Ishikawa (cell line): ENCODE results near the gene CTRB2.

ENCODE experiments used
- CEBPB ChIP-seq: IDR thresholded peaks from 2 replicates; pipeline ENCODE4 v1.6.1; 2012
- CREB1 ChIP-seq: IDR thresholded peaks from 2 replicates; pipeline ENCODE4 v1.6.1; 2012; ENCODE audit warnings: low read depth
- EGR1 ChIP-seq: IDR thresholded peaks from 2 replicates; pipeline ENCODE4 v1.6.1; 2012
- EP300 ChIP-seq: IDR thresholded peaks from 2 replicates; pipeline ENCODE4 v1.6.1; 2012; ENCODE audit warnings: borderline replicate concordance
- FOXM1 ChIP-seq: IDR thresholded peaks from 2 replicates; pipeline ENCODE4 v1.6.1; 2012; ENCODE audit warnings: low read depth, borderline replicate concordance
- NFIC ChIP-seq: IDR thresholded peaks from 2 replicates; pipeline ENCODE4 v1.6.1; 2012
- RAD21 ChIP-seq: IDR thresholded peaks from 2 replicates; pipeline ENCODE4 v1.6.1; 2012; ENCODE audit warnings: low read depth
- REST ChIP-seq: IDR thresholded peaks from 2 replicates; pipeline ENCODE4 v1.6.1; 2012; ENCODE audit warnings: low read depth, mild to moderate bottlenecking
- TAF1 ChIP-seq: IDR thresholded peaks from 2 replicates; pipeline ENCODE4 v1.6.1; 2012; ENCODE audit warnings: low read depth, mild to moderate bottlenecking
- TCF12 ChIP-seq: IDR thresholded peaks from 2 replicates; pipeline ENCODE4 v1.6.1; 2012; ENCODE audit warnings: low read depth
- TEAD4 ChIP-seq: IDR thresholded peaks from 2 replicates; pipeline ENCODE4 v1.6.1; 2012
- USF1 ChIP-seq: IDR thresholded peaks from 2 replicates; pipeline ENCODE4 v1.6.1; 2012
- YY1 ChIP-seq: IDR thresholded peaks from 2 replicates; pipeline ENCODE4 v1.6.1; 2012; ENCODE audit warnings: low read depth
- ZBTB7A ChIP-seq: IDR thresholded peaks from 2 replicates; pipeline ENCODE4 v1.6.1; 2012; ENCODE audit warnings: low read depth
- TF ChIP-seq, protein P1 (sequence below): IDR thresholded peaks from 2 replicates; pipeline ENCODE4 v1.6.1; 2012

The CTRB2 gene

GRCh38 chr16:75231570-75231969 is 24.6 kb upstream of the CTRB2 start:
- TF ChIP-seq ZBTB7A (no peak), FOXM1 (no peak), USF1 (no peak), TAF1 (no peak), YY1 (no peak), RAD21 (no peak), CREB1 (no peak), TEAD4 (no peak), EGR1 (no peak), EP300 (no peak), REST (no peak), CEBPB (no peak), TCF12 (no peak), NFIC (no peak)
- TF ChIP-seq, protein P1, sequence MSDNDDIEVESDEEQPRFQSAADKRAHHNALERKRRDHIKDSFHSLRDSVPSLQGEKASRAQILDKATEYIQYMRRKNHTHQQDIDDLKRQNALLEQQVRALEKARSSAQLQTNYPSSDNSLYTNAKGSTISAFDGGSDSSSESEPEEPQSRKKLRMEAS = no peak

GRCh38 chr16:75230471-75231110 is 23.6 kb upstream of the CTRB2 start:
- TF ChIP-seq RAD21 (no peak), USF1 (no peak), ZBTB7A (no peak), TEAD4 (no peak), REST (no peak), CEBPB (no peak), FOXM1 (no peak), TAF1 (no peak), EGR1 (no peak), TCF12 (no peak), CREB1 (no peak), EP300 (no peak)
- TF ChIP-seq, protein P1 = no peak

DNA sequence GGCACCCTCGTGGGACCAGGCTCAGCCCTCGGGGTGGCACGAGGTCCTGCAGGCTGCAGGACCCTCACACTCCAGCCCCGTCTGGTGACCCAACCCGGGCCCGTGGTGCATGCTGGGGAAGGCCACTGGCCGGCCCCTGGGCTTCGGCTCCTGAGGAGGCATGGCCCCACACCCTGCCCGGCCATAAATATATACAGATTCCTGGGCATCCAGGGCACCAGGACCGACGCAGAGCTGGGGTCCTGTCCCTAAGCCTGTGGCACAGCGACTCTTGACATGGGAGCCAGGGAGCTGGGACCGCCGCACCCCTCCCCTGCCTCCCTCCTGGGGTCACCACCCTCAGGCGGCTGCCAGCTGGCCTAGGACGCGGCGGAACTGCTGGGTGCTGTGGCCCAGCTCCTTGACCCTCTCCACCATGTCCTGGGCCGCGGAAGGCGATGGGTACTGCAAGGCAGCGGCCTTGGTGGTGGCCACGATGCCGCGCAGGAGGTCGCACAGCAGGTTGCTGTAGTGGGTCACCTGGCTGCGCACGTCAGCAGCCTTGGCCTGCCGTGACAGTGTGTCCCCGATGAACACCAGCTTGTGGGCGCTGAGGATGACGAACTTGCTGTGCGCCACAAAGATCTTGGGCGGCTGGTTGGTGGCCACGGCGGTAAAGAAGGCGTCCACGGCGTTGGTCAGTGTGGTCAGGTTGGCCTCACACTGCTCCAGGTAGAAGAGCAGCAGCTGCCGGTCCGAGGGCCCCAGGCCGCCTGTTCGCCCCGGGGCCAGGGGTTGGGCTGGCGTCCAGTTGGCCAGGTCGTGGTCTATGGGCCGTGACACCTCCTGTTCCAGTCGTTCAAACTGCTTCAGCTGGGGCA is 22.4 kb upstream of the CTRB2 start:
- TF ChIP-seq TEAD4 (no peak), TCF12 (no peak), TAF1 (no peak), EP300 (no peak), FOXM1 (no peak), REST (no peak), CREB1 (no peak), NFIC (no peak), EGR1 (no peak), USF1 (no peak), CEBPB (no peak), YY1 (no peak), RAD21 (no peak), ZBTB7A (no peak)
